Loucy (cell line): ENCODE results near the gene MPDU1.

Source experiments
- H2AFZ ChIP-seq: fragments of 200-600 bp; sonication (generic); 2 replicates; pipeline ENCODE4 v1.6.0; 2016; ENCODE audit warnings: antibody characterized with exemption, mild to moderate bottlenecking, low read length, moderate library complexity
- H3F3A ChIP-seq: fragments of 200-600 bp; 2 replicates; pipeline ENCODE4 v1.6.0; 2016; ENCODE audit warnings: antibody characterized with exemption, low read depth, mild to moderate bottlenecking
- H3K27me3 ChIP-seq: fragments of 200-600 bp; sonication (generic); 2 replicates; pipeline ENCODE4 v1.6.1; 2014; ENCODE audit warnings: low read length, mild to moderate bottlenecking; ENCODE audit not compliant: insufficient read depth, poor library complexity, severe bottlenecking
- H3K36me3 ChIP-seq: fragments of 200-600 bp; sonication (generic); 2 replicates; pipeline ENCODE4 v1.6.1; 2016; ENCODE audit warnings: low read length; ENCODE audit not compliant: insufficient read depth
- H3K4me1 ChIP-seq: fragments of 200-600 bp; sonication (generic); 2 replicates; pipeline ENCODE4 v1.5.1; 2014; ENCODE audit warnings: low read length, mild to moderate bottlenecking; ENCODE audit not compliant: insufficient read depth, poor library complexity, severe bottlenecking
- H3K4me2 ChIP-seq: fragments of 200-600 bp; sonication (generic); 2 replicates; pipeline ENCODE4 v1.6.0; 2014; ENCODE audit warnings: antibody characterized with exemption, low read length, low read depth, mild to moderate bottlenecking; ENCODE audit not compliant: poor library complexity, severe bottlenecking
- H3K4me3 ChIP-seq: fragments of 200-600 bp; sonication (generic); 2 replicates; pipeline ENCODE4 v1.5.1; 2014; ENCODE audit warnings: low read length, mild to moderate bottlenecking, mixed read lengths; ENCODE audit not compliant: poor library complexity, severe bottlenecking
- H3K79me2 ChIP-seq: fragments of 200-600 bp; sonication (generic); 2 replicates; pipeline ENCODE4 v1.6.1; 2014; ENCODE audit warnings: low read length; ENCODE audit not compliant: insufficient read depth
- H3K9ac ChIP-seq: fragments of 200-600 bp; sonication (generic); 2 replicates; pipeline ENCODE4 v1.6.0; 2014; ENCODE audit warnings: mild to moderate bottlenecking, low read depth, low read length, moderate library complexity; ENCODE audit not compliant: poor library complexity, severe bottlenecking
- H3K9me2 ChIP-seq: fragments of 200-600 bp; sonication (generic); replicated peaks from 2 replicates; pipeline ENCODE4 v1.6.1; 2016; ENCODE audit warnings: low read depth, low read length, mixed read lengths
- H3K9me3 ChIP-seq: fragments of 200-600 bp; sonication (generic); 2 replicates; pipeline ENCODE4 v1.6.1; 2014; ENCODE audit warnings: mild to moderate bottlenecking, antibody characterized with exemption, low read length, low read depth; ENCODE audit not compliant: insufficient read depth
- H4K20me1 ChIP-seq: fragments of 200-600 bp; sonication (generic); 2 replicates; pipeline ENCODE4 v1.6.0; 2014; ENCODE audit warnings: antibody characterized with exemption, low read length, mild to moderate bottlenecking; ENCODE audit not compliant: insufficient read depth, poor library complexity, severe bottlenecking
- EZH2phosphoT487 ChIP-seq: fragments of 200-600 bp; IDR thresholded peaks from 2 replicates; pipeline ENCODE4 v1.6.1; 2018; ENCODE audit warnings: antibody characterized with exemption, mild to moderate bottlenecking, moderate library complexity, borderline replicate concordance
- TF ChIP-seq, protein P1 (sequence below): fragments of 200-600 bp; sonication (generic); conservative IDR thresholded peaks from 2 replicates; pipeline ENCODE4 v1.5.1; 2014; ENCODE audit warnings: mild to moderate bottlenecking, antibody characterized with exemption, low read length

The MPDU1 gene

DNA sequence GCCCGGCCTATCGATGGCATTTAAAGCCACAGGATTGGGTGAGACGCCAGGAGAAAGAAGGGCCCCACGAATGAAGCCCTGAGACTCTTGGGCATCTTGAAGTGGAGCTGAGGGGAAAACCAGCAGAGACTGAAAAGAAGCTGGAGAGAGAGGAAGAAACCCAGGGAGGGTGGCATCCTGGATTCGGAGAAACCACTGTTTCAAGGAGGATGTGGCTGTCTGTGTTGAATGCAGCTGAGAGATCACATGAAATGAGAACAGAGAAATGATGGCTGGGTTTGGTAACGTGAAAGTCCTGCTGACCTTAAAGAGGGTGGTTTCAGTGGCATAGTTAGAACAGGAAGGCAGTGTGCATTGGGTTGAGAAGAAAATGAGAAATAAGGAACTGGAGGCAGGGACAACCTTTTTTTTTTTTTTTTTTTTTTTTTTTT, 31.0 kb upstream of the MPDU1 start:
- no peaks in the 10 kb centered on the region for H4K20me1 ChIP-seq
- H3K9me3 ChIP-seq = no peaks in the 10 kb centered on the region
- H3K79me2 ChIP-seq = no peaks in the 10 kb centered on the region
- no peak overlapping the region for H2AFZ ChIP-seq
- TF ChIP-seq EZH2phosphoT487 = no peak
- TF ChIP-seq, protein P1, sequence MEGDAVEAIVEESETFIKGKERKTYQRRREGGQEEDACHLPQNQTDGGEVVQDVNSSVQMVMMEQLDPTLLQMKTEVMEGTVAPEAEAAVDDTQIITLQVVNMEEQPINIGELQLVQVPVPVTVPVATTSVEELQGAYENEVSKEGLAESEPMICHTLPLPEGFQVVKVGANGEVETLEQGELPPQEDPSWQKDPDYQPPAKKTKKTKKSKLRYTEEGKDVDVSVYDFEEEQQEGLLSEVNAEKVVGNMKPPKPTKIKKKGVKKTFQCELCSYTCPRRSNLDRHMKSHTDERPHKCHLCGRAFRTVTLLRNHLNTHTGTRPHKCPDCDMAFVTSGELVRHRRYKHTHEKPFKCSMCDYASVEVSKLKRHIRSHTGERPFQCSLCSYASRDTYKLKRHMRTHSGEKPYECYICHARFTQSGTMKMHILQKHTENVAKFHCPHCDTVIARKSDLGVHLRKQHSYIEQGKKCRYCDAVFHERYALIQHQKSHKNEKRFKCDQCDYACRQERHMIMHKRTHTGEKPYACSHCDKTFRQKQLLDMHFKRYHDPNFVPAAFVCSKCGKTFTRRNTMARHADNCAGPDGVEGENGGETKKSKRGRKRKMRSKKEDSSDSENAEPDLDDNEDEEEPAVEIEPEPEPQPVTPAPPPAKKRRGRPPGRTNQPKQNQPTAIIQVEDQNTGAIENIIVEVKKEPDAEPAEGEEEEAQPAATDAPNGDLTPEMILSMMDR = no peak
- no peaks in the 10 kb centered on the region for H3F3A ChIP-seq
- no peaks in the 10 kb centered on the region for H3K36me3 ChIP-seq
- H3K4me3 ChIP-seq = no peak overlapping the region
- no peaks in the 10 kb centered on the region for H3K9me2 ChIP-seq
- no peaks in the 10 kb centered on the region for H3K27me3 ChIP-seq
- no peak overlapping the region for H3K9ac ChIP-seq
- peaks cover 4% of the 10 kb centered on the region for H3K4me1 ChIP-seq
- no peak overlapping the region for H3K4me2 ChIP-seq

DNA sequence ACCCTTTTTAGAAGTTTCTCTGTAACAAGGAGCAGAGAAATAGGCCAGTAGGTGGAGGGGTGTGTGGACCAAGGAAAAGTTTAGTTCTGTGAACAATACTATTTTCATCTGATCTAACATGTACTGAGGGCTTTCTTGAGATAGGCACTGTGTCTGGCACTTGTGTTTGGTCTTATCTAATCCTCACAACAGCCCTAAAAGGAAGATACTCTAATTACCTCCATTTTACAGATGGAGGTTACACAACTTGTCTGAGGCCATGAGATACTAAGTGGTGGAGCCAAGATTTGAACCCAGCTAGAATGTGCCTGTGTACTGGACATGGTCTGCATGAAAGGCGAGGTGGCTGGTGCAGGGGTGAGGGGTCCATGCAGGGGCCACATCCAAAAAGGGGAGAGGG, 30.3 kb upstream of the MPDU1 start:
- no peaks in the 10 kb centered on the region for H3K9me3 ChIP-seq
- no peaks in the 10 kb centered on the region for H3K27me3 ChIP-seq
- no peak for TF ChIP-seq EZH2phosphoT487
- TF ChIP-seq, protein P1 = no peak
- no peaks in the 10 kb centered on the region for H3K36me3 ChIP-seq
- H3K4me2 ChIP-seq = no peak overlapping the region
- H3K79me2 ChIP-seq = no peaks in the 10 kb centered on the region
- H3K9me2 ChIP-seq = no peaks in the 10 kb centered on the region
- H3K4me1 ChIP-seq = peaks cover 4% of the 10 kb centered on the region
- H3F3A ChIP-seq = no peaks in the 10 kb centered on the region
- no peak overlapping the region for H3K9ac ChIP-seq
- no peak overlapping the region for H3K4me3 ChIP-seq
- no peak overlapping the region for H2AFZ ChIP-seq
- H4K20me1 ChIP-seq = no peaks in the 10 kb centered on the region

DNA sequence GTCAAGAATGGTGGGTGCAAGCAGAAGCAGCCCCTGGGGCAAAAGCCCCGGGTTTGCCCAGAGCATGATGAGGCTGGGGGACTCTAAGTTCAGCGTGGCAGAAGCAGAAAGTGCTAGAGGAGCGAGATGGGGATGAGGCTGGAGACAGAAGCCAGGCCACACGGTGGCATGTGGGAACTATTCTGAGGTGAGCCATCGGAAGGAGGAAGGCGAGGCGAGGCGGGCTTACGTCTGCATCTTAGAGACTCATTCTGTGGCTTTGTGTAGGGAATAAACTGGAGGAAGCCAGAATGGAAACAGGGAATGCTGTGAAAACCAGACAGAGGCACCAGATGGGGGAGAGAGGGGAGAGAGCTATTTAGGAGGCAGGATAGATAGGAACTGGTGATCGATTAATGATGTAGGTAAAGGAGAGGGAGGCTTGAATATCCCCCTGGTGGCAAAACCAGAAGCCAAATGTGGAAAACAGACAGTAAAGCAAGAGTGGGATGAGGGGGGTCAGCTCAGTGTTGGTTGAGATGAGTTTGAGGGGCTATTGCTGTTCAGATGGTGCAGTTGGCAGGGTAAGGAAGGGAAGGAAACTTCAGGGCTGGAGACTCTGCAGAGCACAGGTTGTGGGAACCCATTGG, 28.2 kb upstream of the MPDU1 start:
- H3K4me3 ChIP-seq = no peak overlapping the region
- no peaks in the 10 kb centered on the region for H3K4me1 ChIP-seq
- H3K9ac ChIP-seq = no peak overlapping the region
- H3K4me2 ChIP-seq = no peak overlapping the region
- no peaks in the 10 kb centered on the region for H4K20me1 ChIP-seq
- no peaks in the 10 kb centered on the region for H3K27me3 ChIP-seq
- H3K9me2 ChIP-seq = no peaks in the 10 kb centered on the region
- H3F3A ChIP-seq = no peaks in the 10 kb centered on the region
- H2AFZ ChIP-seq = no peak overlapping the region
- no peaks in the 10 kb centered on the region for H3K79me2 ChIP-seq
- no peaks in the 10 kb centered on the region for H3K36me3 ChIP-seq
- no peaks in the 10 kb centered on the region for H3K9me3 ChIP-seq
- no peak for TF ChIP-seq EZH2phosphoT487
- TF ChIP-seq, protein P1 = no peak
